ENCODE measurements around the gene CAMK1G.

CAMK1G gene

GRCh38 chr1:209565759-209566678, 17.5 kb upstream of the CAMK1G start:
- peak; percentile 91 for DNase-seq

GRCh38 chr1:209567698-209568175, 15.8 kb upstream of the CAMK1G start:
- DNase-seq: no peak

- peak; percentile 55 for DNase-seq
Measured at GRCh38 chr1:209569455-209570207, 13.9 kb upstream of the CAMK1G start.

GRCh38 chr1:209570743-209571142, 12.8 kb upstream of the CAMK1G start:
- DNase-seq: no peak

GRCh38 chr1:209576392-209577197, 6.9 kb upstream of the CAMK1G start:
- peak; percentile 27 for DNase-seq

- no peak for DNase-seq
Measured at GRCh38 chr1:209577346-209577745, 6.2 kb upstream of the CAMK1G start.

GRCh38 chr1:209580577-209580976, 2.9 kb upstream of the CAMK1G start:
- DNase-seq: no peak

- no peak for DNase-seq
Measured at GRCh38 chr1:209584231-209584672, 738 bp downstream of the CAMK1G start.

- DNase-seq: no peak
Measured at GRCh38 chr1:209585197-209585596, 1.7 kb downstream of the CAMK1G start.

GRCh38 chr1:209585672-209586071, 2.2 kb downstream of the CAMK1G start:
- peak; percentile 22 for DNase-seq

- DNase-seq: no peak
Measured at GRCh38 chr1:209586221-209586740, 2.8 kb downstream of the CAMK1G start.

- DNase-seq: no peak
Measured at GRCh38 chr1:209587789-209588188, 4.3 kb downstream of the CAMK1G start.

- DNase-seq: no peak
Measured at GRCh38 chr1:209589440-209589839, 5.9 kb downstream of the CAMK1G start.

- DNase-seq: no peak
Measured at GRCh38 chr1:209589863-209590262, 6.3 kb downstream of the CAMK1G start.

GRCh38 chr1:209590405-209590804, 6.9 kb downstream of the CAMK1G start:
- DNase-seq: no peak

GRCh38 chr1:209593747-209594146, 10.2 kb downstream of the CAMK1G start:
- DNase-seq: no peak

- no peak for DNase-seq
Measured at GRCh38 chr1:209594440-209594839, 10.9 kb downstream of the CAMK1G start.

- DNase-seq: no peak
Measured at GRCh38 chr1:209595028-209595427, 11.5 kb downstream of the CAMK1G start.

- DNase-seq: no peak
Measured at GRCh38 chr1:209595599-209596285, 12.2 kb downstream of the CAMK1G start.

- DNase-seq: no peak
Measured at GRCh38 chr1:209597499-209597898, 14.0 kb downstream of the CAMK1G start.

GRCh38 chr1:209598227-209598626, 14.7 kb downstream of the CAMK1G start:
- DNase-seq: no peak

GRCh38 chr1:209600541-209600940, 17.0 kb downstream of the CAMK1G start:
- DNase-seq: no peak

All from NCI-H446 treated with DMSO at 0.1 percent for 48 hours (cell line).